HEK293T (cell line): ENCODE data around the gene FGF2.
"Not testable (repeated sequence)": the region's sequence is repeated elsewhere in the genome, so short reads cannot be mapped to it uniquely, and the experiment has no call there.

Source experiments
- CTCF ChIA-PET: fragments of 350-600 bp; formaldehyde crosslinking; extraction: SDS; loops from one replicate; lab custom pipeline; 2021; ENCODE audit warnings: antibody characterized with exemption, inconsistent platforms; lab: Yijun Ruan, JAX
- POLR2A ChIA-PET: fragments of 350-600 bp; formaldehyde crosslinking; extraction: SDS; loops from one replicate; lab custom pipeline; 2020; ENCODE audit warnings: antibody characterized with exemption, inconsistent platforms; lab: Yijun Ruan, JAX
- DNase-seq: peaks from one replicate; pipeline ENCODE4 v3.0.0; 2012; ENCODE audit warnings: mixed read lengths; ENCODE audit errors: extremely low spot score
- ARNT ChIP-seq: fragments of 450-650 bp; IDR thresholded peaks from 2 replicates; pipeline ENCODE4 v1.6.1; 2017; ENCODE audit warnings: mild to moderate bottlenecking
- BHLHE40 ChIP-seq: fragments of 450-650 bp; IDR thresholded peaks from 2 replicates; pipeline ENCODE4 v1.6.1; 2016; ENCODE audit warnings: mild to moderate bottlenecking, moderate library complexity, borderline replicate concordance
- CTBP1 ChIP-seq: fragments of 450-650 bp; IDR thresholded peaks from 2 replicates; pipeline ENCODE4 v1.6.1; 2016; ENCODE audit warnings: borderline replicate concordance
- ELF4 ChIP-seq: fragments of 450-650 bp; IDR thresholded peaks from 2 replicates; pipeline ENCODE4 v1.6.1; 2017; ENCODE audit warnings: antibody characterized with exemption
- FOXA1 ChIP-seq: fragments of 450-650 bp; IDR thresholded peaks from 2 replicates; pipeline ENCODE4 v1.6.1; 2016; ENCODE audit warnings: mild to moderate bottlenecking
- FOXK2 ChIP-seq: fragments of 450-650 bp; IDR thresholded peaks from 2 replicates; pipeline ENCODE4 v1.6.1; 2016; ENCODE audit warnings: mild to moderate bottlenecking
- FOXM1 ChIP-seq: fragments of 450-650 bp; IDR thresholded peaks from 2 replicates; pipeline ENCODE4 v1.6.1; 2017; ENCODE audit warnings: mild to moderate bottlenecking, borderline replicate concordance
- HDGF ChIP-seq: fragments of 450-650 bp; IDR thresholded peaks from 2 replicates; pipeline ENCODE4 v1.6.1; 2017; ENCODE audit warnings: antibody characterized with exemption, borderline replicate concordance
- L3MBTL2 ChIP-seq: fragments of 450-650 bp; conservative IDR thresholded peaks from 2 replicates; pipeline ENCODE4 v1.6.1; 2016; ENCODE audit warnings: mild to moderate bottlenecking
- LEF1 ChIP-seq: fragments of 450-650 bp; IDR thresholded peaks from 2 replicates; pipeline ENCODE4 v1.6.1; 2017; ENCODE audit warnings: mild to moderate bottlenecking, borderline replicate concordance
- NFRKB ChIP-seq: fragments of 450-650 bp; IDR thresholded peaks from 2 replicates; pipeline ENCODE4 v1.6.1; 2016; ENCODE audit warnings: mild to moderate bottlenecking, moderate library complexity
- PKNOX1 ChIP-seq: fragments of 450-650 bp; IDR thresholded peaks from 2 replicates; pipeline ENCODE4 v1.6.1; 2016
- SP1 ChIP-seq: fragments of 450-650 bp; IDR thresholded peaks from 2 replicates; pipeline ENCODE4 v1.6.1; 2017
- SUZ12 ChIP-seq: fragments of 450-650 bp; IDR thresholded peaks from 2 replicates; pipeline ENCODE4 v1.6.1; 2016; ENCODE audit warnings: mild to moderate bottlenecking
- TARDBP ChIP-seq: fragments of 450-650 bp; IDR thresholded peaks from 2 replicates; pipeline ENCODE4 v1.6.1; 2016
- ZNF384 ChIP-seq: fragments of 450-650 bp; IDR thresholded peaks from 2 replicates; pipeline ENCODE4 v1.6.1; 2016

FGF2 gene

GRCh38 chr4:122857160-122857559 is 30.5 kb downstream of the FGF2 start:
- ChIA-PET CTCF (no interaction called here), POLR2A (interaction anchor here (1.2 kb wide), 1 partner anchor 65 kb away, joined by 4 read pairs; the partner anchor contains the start of gene NUDT6)
- TF ChIP-seq ARNT (no peak), FOXA1 (no peak), LEF1 (no peak), TARDBP (no peak), SP1 (no peak), L3MBTL2 (no peak), ELF4 (no peak), NFRKB (no peak)
- DNase-seq, result no peak

GRCh38 chr4:122858705-122859104 is 32.1 kb downstream of the FGF2 start:
- ChIA-PET CTCF (no interaction called here), POLR2A (no interaction called here)

GRCh38 chr4:122861172-122861943 is 34.7 kb downstream of the FGF2 start:
- DNase-seq, result no peak
- TF ChIP-seq SP1, result no peak
- TF ChIP-seq ELF4, result no peak
- no peak for TF ChIP-seq FOXA1
- no peak for TF ChIP-seq ARNT
- TF ChIP-seq NFRKB, result no peak
- TF ChIP-seq SUZ12, result no peak
- no peak for TF ChIP-seq LEF1
- TF ChIP-seq HDGF, result no peak
- no peak for TF ChIP-seq FOXM1
- no peak for TF ChIP-seq ZNF384
- TF ChIP-seq BHLHE40, result no peak
- POLR2A ChIA-PET, result no interaction called here
- CTCF ChIA-PET, result no interaction called here

More at GRCh38 chr4:122858705-122859104, 32.1 kb downstream of the FGF2 start:
- TF ChIP-seq TARDBP (no peak), ELF4 (no peak), FOXA1 (no peak), L3MBTL2 (no peak), FOXK2 (no peak), NFRKB (no peak), ARNT (no peak), HDGF (no peak), FOXM1 (no peak), ZNF384 (no peak), LEF1 (no peak), PKNOX1 (no peak), CTBP1 (no peak)
- DNase-seq, result no peak

- DNase-seq, result no peak
- ChIA-PET POLR2A (no interaction called here), CTCF (no interaction called here)
- TF ChIP-seq FOXK2 (no peak), L3MBTL2 (no peak), TARDBP (no peak), SP1 (no peak), ELF4 (no peak), BHLHE40 (no peak), HDGF (no peak), CTBP1 (no peak), PKNOX1 (no peak), FOXM1 (no peak), SUZ12 (no peak), FOXA1 (no peak), ZNF384 (no peak), NFRKB (no peak), LEF1 (no peak), ARNT (no peak)
Observed at GRCh38 chr4:122863639-122864038, 37.0 kb downstream of the FGF2 start.

GRCh38 chr4:122865425-122865824 is 38.8 kb downstream of the FGF2 start:
- ChIA-PET POLR2A (no interaction called here), CTCF (no interaction called here)
- no peak for TF ChIP-seq ZNF384
- no peak for TF ChIP-seq PKNOX1
- no peak for TF ChIP-seq NFRKB
- no peak for TF ChIP-seq ARNT
- no peak for TF ChIP-seq LEF1
- no peak for TF ChIP-seq FOXM1
- no peak for TF ChIP-seq HDGF
- no peak for TF ChIP-seq FOXK2
- TF ChIP-seq CTBP1, result no peak
- TF ChIP-seq FOXA1, result no peak
- no peak for TF ChIP-seq TARDBP
- no peak for DNase-seq

- DNase-seq, POLR2A ChIA-PET, CTCF ChIA-PET: not testable (repeated sequence)
Observed at GRCh38 chr4:122868235-122868634, 41.6 kb downstream of the FGF2 start.
